ENCODE data around the gene AUTS2. TPM values are rescaled to one million over a fixed set of nuclear protein-coding genes. Genes with fewer than 3 reads are reported as not detected.

Gene AUTS2
- total and polyA plus RNA-seq, 2 experiments from 2014 or later: 32.0 to 91.0 TPM

DNA sequence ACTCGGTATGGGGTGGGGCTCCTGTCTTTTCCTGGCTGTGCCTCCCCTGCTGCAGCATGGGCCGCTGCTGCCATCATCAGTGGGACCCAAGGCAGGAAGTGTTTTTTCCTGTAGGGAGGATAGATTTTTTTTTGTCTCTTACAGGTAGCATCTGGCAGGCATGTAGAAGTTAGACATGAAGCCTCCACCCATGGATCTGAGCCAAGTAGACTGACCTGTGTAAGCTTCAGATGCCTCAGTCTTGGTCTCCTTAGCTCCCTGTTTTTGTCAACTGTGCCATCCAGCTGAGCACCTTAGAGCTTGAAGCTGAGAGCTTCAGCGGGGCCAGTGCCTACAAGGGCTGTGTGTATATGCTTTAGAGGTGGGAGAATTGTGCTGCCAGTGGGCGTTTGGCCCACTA is 93.5 kb downstream of the AUTS2 start (continued):
- TF ChIP-seq ZNF114 (CRISPR knock-in tag; IDR thresholded peaks at IDR 0.05) (no peak), EZH2 (IDR thresholded peaks at IDR 0.05; ENCODE audit: low read depth, unreplicated experiment) (no peak), ZNF331 (CRISPR knock-in tag; IDR thresholded peaks at IDR 0.05; ENCODE audit: low read depth) (no peak), POLR2AphosphoS5 (IDR thresholded peaks at IDR 0.05; ENCODE audit: low read depth) (no peak)
- TF ChIP-seq, protein P1, sequence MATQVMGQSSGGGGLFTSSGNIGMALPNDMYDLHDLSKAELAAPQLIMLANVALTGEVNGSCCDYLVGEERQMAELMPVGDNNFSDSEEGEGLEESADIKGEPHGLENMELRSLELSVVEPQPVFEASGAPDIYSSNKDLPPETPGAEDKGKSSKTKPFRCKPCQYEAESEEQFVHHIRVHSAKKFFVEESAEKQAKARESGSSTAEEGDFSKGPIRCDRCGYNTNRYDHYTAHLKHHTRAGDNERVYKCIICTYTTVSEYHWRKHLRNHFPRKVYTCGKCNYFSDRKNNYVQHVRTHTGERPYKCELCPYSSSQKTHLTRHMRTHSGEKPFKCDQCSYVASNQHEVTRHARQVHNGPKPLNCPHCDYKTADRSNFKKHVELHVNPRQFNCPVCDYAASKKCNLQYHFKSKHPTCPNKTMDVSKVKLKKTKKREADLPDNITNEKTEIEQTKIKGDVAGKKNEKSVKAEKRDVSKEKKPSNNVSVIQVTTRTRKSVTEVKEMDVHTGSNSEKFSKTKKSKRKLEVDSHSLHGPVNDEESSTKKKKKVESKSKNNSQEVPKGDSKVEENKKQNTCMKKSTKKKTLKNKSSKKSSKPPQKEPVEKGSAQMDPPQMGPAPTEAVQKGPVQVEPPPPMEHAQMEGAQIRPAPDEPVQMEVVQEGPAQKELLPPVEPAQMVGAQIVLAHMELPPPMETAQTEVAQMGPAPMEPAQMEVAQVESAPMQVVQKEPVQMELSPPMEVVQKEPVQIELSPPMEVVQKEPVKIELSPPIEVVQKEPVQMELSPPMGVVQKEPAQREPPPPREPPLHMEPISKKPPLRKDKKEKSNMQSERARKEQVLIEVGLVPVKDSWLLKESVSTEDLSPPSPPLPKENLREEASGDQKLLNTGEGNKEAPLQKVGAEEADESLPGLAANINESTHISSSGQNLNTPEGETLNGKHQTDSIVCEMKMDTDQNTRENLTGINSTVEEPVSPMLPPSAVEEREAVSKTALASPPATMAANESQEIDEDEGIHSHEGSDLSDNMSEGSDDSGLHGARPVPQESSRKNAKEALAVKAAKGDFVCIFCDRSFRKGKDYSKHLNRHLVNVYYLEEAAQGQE (IDR thresholded peaks at IDR 0.05; ENCODE audit: unreplicated experiment): no peak

DNA sequence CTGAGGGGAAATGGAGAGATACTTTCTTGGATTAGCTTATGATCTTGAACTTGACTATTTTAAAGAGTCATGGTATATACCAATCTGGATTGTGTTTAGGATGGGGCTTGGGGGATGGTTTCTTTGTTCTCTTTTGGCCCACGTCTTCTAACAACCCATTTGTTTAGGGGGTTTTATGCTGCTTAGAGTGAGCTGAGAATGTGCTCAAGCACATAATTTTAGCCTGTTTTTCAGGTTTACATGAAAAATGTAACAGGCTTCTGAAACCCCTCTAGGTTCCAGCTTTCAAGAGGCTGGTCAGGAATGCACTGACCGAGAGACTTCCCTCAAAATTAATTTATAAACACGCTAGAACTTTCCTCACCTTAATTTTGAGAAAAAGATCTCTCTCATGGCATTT is 94.3 kb downstream of the AUTS2 start:
- H3K27me3 Mint-ChIP-seq (ENCODE audit: insufficient read depth, low read depth, poor library complexity): no peaks in the 10 kb centered on the region
- no peaks in the 10 kb centered on the region for H3F3A ChIP-seq (replicated peaks; ENCODE audit: low read depth)
- ATAC-seq (no peak), DNase-seq (ENCODE audit: low spot score) (no peak)
- H3K4me1 Mint-ChIP-seq: peaks cover 10% of the 10 kb centered on the region; the same call in 2 of the 3 replicates
- no peaks in the 10 kb centered on the region for H3K36me3 Mint-ChIP-seq (ENCODE audit: low read depth)
- no peaks in the 10 kb centered on the region for H3K36me3 ChIP-seq (ENCODE audit: insufficient read depth)
- TF ChIP-seq JUNB (IDR thresholded peaks at IDR 0.05; ENCODE audit: unreplicated experiment) (no peak), EZH2phosphoT487 (IDR thresholded peaks at IDR 0.05; ENCODE audit: unreplicated experiment) (no peak)
- H3K27me3 ChIP-seq (ENCODE audit: insufficient read depth): no peaks in the 10 kb centered on the region
- H3K27ac ChIP-seq (ENCODE audit: low read depth): no peak overlapping the region
- H3K79me2 ChIP-seq (replicated peaks; ENCODE audit: insufficient read depth): no peaks in the 10 kb centered on the region
- no peaks in the 10 kb centered on the region for H3K4me1 ChIP-seq (ENCODE audit: insufficient read depth)
- no peaks in the 10 kb centered on the region; the same call in 2 of the 3 replicates for H3K9me3 Mint-ChIP-seq
- H3K4me3 ChIP-seq: no peak overlapping the region
- H3K4me3 Mint-ChIP-seq: no peak overlapping the region
- H4K20me1 ChIP-seq (replicated peaks; ENCODE audit: insufficient read depth): no peaks in the 10 kb centered on the region
- H3K4me2 ChIP-seq: no peak overlapping the region
- no peak overlapping the region for H3K27ac Mint-ChIP-seq
- H2AFZ ChIP-seq: no peak overlapping the region
- no peaks in the 10 kb centered on the region for H3K9me2 ChIP-seq (ENCODE audit: insufficient read depth)

DNA sequence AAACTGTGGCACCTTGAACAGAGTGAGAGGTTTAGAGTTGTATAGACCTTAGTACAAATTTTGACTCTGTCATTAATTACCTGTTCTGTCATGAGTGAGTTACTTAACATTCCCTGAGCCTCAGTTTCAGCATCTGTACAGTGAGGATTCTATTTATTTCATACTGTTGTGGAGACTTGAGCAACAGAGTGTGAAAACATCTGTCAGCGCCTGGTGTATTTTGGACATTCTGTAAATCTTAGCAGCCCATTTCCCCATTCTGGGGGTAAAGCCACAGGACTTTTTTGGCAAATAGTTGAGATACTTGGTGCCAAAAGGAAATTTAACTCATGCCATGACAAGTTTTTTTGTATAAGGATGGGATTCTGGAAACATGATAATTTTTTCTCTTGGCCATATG is 94.8 kb downstream of the AUTS2 start:
- no peaks in the 10 kb centered on the region for H3K27me3 ChIP-seq (ENCODE audit: insufficient read depth)
- Mint-ChIP-seq H3K27me3 (ENCODE audit: insufficient read depth, low read depth, poor library complexity) (no peaks in the 10 kb centered on the region), H3K4me3 (no peak overlapping the region), H3K9me3 (no peaks in the 10 kb centered on the region; the same call in 2 of the 3 replicates), H3K27ac (no peak overlapping the region), H3K36me3 (ENCODE audit: low read depth) (no peaks in the 10 kb centered on the region), H3K4me1 (peaks cover 10% of the 10 kb centered on the region; the same call in 2 of the 3 replicates)
- H3K9me2 ChIP-seq (ENCODE audit: insufficient read depth): no peaks in the 10 kb centered on the region
- DNase-seq (ENCODE audit: low spot score) (no peak), ATAC-seq (no peak)
- H3K36me3 ChIP-seq (ENCODE audit: insufficient read depth): no peaks in the 10 kb centered on the region
- no peaks in the 10 kb centered on the region for H3F3A ChIP-seq (replicated peaks; ENCODE audit: low read depth)
- H3K4me1 ChIP-seq (ENCODE audit: insufficient read depth): no peaks in the 10 kb centered on the region
- H3K4me2 ChIP-seq: no peak overlapping the region
- TF ChIP-seq EZH2 (IDR thresholded peaks at IDR 0.05; ENCODE audit: low read depth, unreplicated experiment): no peak
- TF ChIP-seq, protein P2, sequence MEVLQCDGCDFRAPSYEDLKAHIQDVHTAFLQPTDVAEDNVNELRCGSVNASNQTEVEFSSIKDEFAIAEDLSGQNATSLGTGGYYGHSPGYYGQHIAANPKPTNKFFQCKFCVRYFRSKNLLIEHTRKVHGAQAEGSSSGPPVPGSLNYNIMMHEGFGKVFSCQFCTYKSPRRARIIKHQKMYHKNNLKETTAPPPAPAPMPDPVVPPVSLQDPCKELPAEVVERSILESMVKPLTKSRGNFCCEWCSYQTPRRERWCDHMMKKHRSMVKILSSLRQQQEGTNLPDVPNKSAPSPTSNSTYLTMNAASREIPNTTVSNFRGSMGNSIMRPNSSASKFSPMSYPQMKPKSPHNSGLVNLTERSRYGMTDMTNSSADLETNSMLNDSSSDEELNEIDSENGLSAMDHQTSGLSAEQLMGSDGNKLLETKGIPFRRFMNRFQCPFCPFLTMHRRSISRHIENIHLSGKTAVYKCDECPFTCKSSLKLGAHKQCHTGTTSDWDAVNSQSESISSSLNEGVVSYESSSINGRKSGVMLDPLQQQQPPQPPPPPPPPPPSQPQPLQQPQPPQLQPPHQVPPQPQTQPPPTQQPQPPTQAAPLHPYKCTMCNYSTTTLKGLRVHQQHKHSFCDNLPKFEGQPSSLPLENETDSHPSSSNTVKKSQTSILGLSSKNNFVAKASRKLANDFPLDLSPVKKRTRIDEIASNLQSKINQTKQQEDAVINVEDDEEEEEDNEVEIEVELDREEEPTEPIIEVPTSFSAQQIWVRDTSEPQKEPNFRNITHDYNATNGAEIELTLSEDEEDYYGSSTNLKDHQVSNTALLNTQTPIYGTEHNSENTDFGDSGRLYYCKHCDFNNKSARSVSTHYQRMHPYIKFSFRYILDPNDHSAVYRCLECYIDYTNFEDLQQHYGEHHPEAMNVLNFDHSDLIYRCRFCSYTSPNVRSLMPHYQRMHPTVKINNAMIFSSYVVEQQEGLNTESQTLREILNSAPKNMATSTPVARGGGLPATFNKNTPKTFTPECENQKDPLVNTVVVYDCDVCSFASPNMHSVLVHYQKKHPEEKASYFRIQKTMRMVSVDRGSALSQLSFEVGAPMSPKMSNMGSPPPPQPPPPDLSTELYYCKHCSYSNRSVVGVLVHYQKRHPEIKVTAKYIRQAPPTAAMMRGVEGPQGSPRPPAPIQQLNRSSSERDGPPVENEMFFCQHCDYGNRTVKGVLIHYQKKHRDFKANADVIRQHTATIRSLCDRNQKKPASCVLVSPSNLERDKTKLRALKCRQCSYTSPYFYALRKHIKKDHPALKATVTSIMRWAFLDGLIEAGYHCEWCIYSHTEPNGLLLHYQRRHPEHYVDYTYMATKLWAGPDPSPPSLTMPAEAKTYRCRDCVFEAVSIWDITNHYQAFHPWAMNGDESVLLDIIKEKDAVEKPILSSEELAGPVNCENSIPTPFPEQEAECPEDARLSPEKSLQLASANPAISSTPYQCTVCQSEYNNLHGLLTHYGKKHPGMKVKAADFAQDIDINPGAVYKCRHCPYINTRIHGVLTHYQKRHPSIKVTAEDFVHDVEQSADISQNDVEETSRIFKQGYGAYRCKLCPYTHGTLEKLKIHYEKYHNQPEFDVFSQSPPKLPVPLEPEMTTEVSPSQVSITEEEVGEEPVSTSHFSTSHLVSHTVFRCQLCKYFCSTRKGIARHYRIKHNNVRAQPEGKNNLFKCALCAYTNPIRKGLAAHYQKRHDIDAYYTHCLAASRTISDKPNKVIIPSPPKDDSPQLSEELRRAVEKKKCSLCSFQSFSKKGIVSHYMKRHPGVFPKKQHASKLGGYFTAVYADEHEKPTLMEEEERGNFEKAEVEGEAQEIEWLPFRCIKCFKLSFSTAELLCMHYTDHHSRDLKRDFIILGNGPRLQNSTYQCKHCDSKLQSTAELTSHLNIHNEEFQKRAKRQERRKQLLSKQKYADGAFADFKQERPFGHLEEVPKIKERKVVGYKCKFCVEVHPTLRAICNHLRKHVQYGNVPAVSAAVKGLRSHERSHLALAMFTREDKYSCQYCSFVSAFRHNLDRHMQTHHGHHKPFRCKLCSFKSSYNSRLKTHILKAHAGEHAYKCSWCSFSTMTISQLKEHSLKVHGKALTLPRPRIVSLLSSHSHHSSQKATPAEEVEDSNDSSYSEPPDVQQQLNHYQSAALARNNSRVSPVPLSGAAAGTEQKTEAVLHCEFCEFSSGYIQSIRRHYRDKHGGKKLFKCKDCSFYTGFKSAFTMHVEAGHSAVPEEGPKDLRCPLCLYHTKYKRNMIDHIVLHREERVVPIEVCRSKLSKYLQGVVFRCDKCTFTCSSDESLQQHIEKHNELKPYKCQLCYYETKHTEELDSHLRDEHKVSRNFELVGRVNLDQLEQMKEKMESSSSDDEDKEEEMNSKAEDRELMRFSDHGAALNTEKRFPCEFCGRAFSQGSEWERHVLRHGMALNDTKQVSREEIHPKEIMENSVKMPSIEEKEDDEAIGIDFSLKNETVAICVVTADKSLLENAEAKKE (CRISPR knock-in tag; IDR thresholded peaks at IDR 0.05): no peak
- no peak for TF ChIP-seq CREB1 (CRISPR knock-in tag; IDR thresholded peaks at IDR 0.05; ENCODE audit: low read depth)
- no peak for TF ChIP-seq JUNB (IDR thresholded peaks at IDR 0.05; ENCODE audit: unreplicated experiment)
- TF ChIP-seq ZNF114 (CRISPR knock-in tag; IDR thresholded peaks at IDR 0.05): no peak
- TF ChIP-seq EZH2phosphoT487 (IDR thresholded peaks at IDR 0.05; ENCODE audit: unreplicated experiment): no peak
- no peak for TF ChIP-seq NANOG (IDR thresholded peaks at IDR 0.05; ENCODE audit: borderline replicate concordance)
- no peaks in the 10 kb centered on the region for H4K20me1 ChIP-seq (replicated peaks; ENCODE audit: insufficient read depth)
- H3K79me2 ChIP-seq (replicated peaks; ENCODE audit: insufficient read depth): no peaks in the 10 kb centered on the region
- no peak overlapping the region for H3K27ac ChIP-seq (ENCODE audit: low read depth)
- H3K4me3 ChIP-seq: no peak overlapping the region
- no peak overlapping the region for H2AFZ ChIP-seq

All from GM23338 (cell line).